NT2/D1 (cell line): Measurements from ENCODE around the gene RDH13.

Experiments used
- SUZ12 ChIP-seq: IDR thresholded peaks from 2 replicates; pipeline ENCODE4 v1.6.1; 2011; ENCODE audit not compliant: insufficient read length, insufficient read depth; ENCODE audit errors: extremely low read depth
- ZNF274 ChIP-seq: IDR thresholded peaks from 2 replicates; pipeline ENCODE4 v1.6.1; 2011; ENCODE audit warnings: mild to moderate bottlenecking, low read depth, low read length

DNA sequence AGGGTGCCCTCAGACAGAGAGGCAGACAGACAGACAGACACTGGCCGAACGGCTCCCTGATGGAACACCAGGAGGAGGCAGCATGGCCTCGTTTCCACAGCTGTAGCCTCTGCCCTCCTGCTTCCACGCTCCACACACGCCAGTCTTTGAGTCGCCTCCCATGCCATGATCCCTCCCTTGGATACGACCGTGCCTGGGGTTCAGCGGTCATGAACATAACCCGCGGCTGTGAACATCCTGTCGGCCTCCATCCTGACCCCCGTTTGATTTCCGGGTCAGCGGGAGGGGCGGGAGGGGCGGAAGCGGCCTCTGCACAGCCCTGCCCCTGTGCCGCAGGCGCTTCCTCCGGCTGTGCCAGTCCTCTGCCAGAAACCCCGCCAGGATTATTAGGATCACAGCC lies 48.2 kb downstream of the RDH13 start:
- no peak for TF ChIP-seq ZNF274
- TF ChIP-seq SUZ12 = no peak
